K562 (cell line): ENCODE results near the gene ERVK3-1. TPM values are rescaled to one million over a fixed set of nuclear protein-coding genes. Genes with fewer than 3 reads are reported as not detected.

Source experiments
- ATF1 ChIP-seq, 2 experiments: fragments of 450-650 bp in 1 of 2; IDR thresholded peaks; 2 replicates each; pipeline ENCODE4 v1.6.1; 2016; ENCODE audit warnings: missing compliant biosample characterization in 1 of 2, missing genetic modification characterization in 1 of 2
- BCL6 ChIP-seq: fragments of 250-450 bp; sonication (Bioruptor Pico); IDR thresholded peaks from 2 replicates; pipeline ENCODE4 v1.4.0; 2020
- GATAD2A ChIP-seq: fragments of 450-650 bp; IDR thresholded peaks from 2 replicates; pipeline ENCODE4 v1.6.1; 2017
- HLTF ChIP-seq: fragments of 450-650 bp; IDR thresholded peaks from 2 replicates; pipeline ENCODE4 v1.6.1; 2016
- KLF1 ChIP-seq: fragments of 450-650 bp; IDR thresholded peaks from 2 replicates; pipeline ENCODE4 v1.6.1; 2016; ENCODE audit warnings: missing genetic modification characterization, missing compliant biosample characterization
- MAX ChIP-seq: sonication (generic); formaldehyde crosslinking; IDR thresholded peaks from 2 replicates; pipeline ENCODE4 v1.9.0; 2022; ENCODE audit warnings: mild to moderate bottlenecking, missing genetic modification reagents
- MEF2A ChIP-seq: IDR thresholded peaks from 2 replicates; pipeline ENCODE4 v1.6.1; 2011; ENCODE audit warnings: low read depth, mild to moderate bottlenecking, low read length, moderate library complexity; ENCODE audit not compliant: control insufficient read depth
- SFPQ ChIP-seq: fragments of 200-400 bp; formaldehyde crosslinking; IDR thresholded peaks from 2 replicates; pipeline ENCODE4 v1.6.1; 2017; ENCODE audit warnings: mild to moderate bottlenecking, low read depth, low read length, moderate library complexity
- SMAD4 ChIP-seq: fragments of 250-450 bp; sonication (Bioruptor Pico); conservative IDR thresholded peaks from 2 replicates; pipeline ENCODE4 v1.8.0; 2021; ENCODE audit warnings: inconsistent platforms, mild to moderate bottlenecking, moderate library complexity
- SRF ChIP-seq, 2 experiments: fragments of 250-450, 450-650 bp in 1 of 2; sonication (Bioruptor Pico) in 1 of 2; sonication (generic) in 1 of 2; formaldehyde crosslinking; IDR thresholded peaks; 2 replicates each; pipeline versions ENCODE4 v1.5.0 to v1.5.1; 2020 to 2022; ENCODE audit warnings: mild to moderate bottlenecking in 1 of 2, missing genetic modification reagents in 1 of 2
- ZMIZ1 ChIP-seq, 2 experiments: fragments of 150-350 bp in 1 of 2; IDR thresholded peaks; 2 replicates each; pipeline ENCODE4 v1.6.1; 2012 to 2016; ENCODE audit warnings: low read depth in 2 of 2, low read length in 2 of 2, mild to moderate bottlenecking in 1 of 2, moderate library complexity in 1 of 2
- ZNF282 ChIP-seq: sonication (generic); formaldehyde crosslinking; IDR thresholded peaks from 2 replicates; pipeline ENCODE4 v1.8.1; 2023; ENCODE audit warnings: missing genetic modification reagents
- polyA plus RNA-seq, 8 experiments: library from polyadenylated mRNA; depleted of rRNA in 4 of 8; stranded (reverse) in 5 of 8; unstranded in 3 of 8; fragments of >200 nt; fragmentation: Nextera tagmentation in 2 of 8; fragmentation: Illumina TruSeq in 1 of 8; extraction: Ambion mirVana in 2 of 8; extraction: Trizol in 1 of 8; gene quantifications; 2 replicates each; pipeline versions ENCODE4 v1.2.1 to v1.2.3, GENCODE V29; 2011 to 2014; ENCODE audit warnings: inconsistent platforms in 1 of 8, missing spikeins in 1 of 8
- total RNA-seq, 7 experiments: library from RNA; depleted of rRNA in 6 of 7; stranded (reverse); fragments of >200 nt in 6 of 7; fragmentation: Illumina TruSeq in 2 of 7; extraction: Trizol in 2 of 7; gene quantifications; 2 replicates each; pipeline versions ENCODE4 v1.2.1 to v1.2.3, GENCODE V29; 2011 to 2021; ENCODE audit warnings: low replicate concordance in 1 of 7
- TF ChIP-seq, protein P1 (sequence below): sonication (generic); formaldehyde crosslinking; IDR thresholded peaks from 2 replicates; pipeline ENCODE4 v1.4.0; 2020; ENCODE audit warnings: mild to moderate bottlenecking, missing genetic modification reagents
- TF ChIP-seq, protein P2 (sequence below): fragments of 450-650 bp; formaldehyde crosslinking; IDR thresholded peaks from 2 replicates; pipeline ENCODE4 v1.4.0; 2020; ENCODE audit warnings: mild to moderate bottlenecking, mixed read lengths
- TF ChIP-seq, protein P3 (sequence below): fragments of 250-450 bp; sonication (Bioruptor Pico); IDR thresholded peaks from 2 replicates; pipeline ENCODE4 v1.4.0; 2020

The ERVK3-1 gene
- total and polyA plus RNA-seq, 9 of the 15 experiments (the other 6 are each of a cell fraction or from before 2014, with no cell fraction given): 87.6 to 299 (median 119) TPM

DNA sequence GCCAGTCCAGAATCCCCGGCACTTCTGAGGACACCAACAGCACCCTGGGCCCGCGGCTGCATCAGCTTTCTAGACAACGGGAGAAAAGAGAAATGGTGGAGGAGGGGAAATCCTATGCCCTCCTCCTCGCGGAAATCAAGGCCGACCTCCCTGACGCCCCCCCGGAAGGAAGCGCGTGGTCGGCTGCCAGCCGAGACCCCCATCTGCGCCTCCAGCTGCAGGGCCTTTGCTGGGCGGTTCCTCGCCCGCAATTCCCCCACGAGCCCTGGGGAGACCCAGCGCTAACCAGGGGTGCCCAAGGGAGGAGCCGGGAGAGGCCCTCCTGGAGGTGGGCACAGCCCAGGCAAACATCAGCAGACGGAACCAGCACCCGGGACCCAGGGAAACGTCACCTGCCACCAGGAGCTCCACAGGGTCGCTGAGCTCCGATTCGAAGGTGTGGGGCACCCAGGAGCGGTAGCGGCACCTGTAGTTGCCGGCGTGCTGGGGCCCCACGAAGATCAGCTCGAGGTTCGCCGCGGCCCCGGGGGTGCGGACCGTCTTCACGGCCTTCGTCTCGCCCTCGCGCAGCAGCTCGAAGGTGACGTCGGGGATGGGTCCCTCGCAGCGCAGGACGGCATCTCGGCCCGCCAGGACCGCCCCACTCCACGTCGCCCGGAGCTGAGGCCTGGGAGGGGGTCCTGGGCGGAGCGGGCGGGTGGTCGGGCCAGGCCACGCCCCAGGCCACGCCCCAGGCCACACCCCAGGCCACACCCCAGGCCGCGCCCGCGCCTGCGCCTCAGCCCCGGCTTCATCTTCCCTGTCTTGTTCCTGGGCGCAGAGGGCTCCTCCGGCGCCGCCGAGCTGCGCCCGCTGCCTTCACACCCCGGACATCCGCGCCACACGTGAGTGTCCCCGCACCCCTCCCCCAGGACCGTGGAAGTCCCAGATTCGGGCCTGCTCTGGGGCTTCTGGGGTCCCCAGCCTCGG is 42.1 kb downstream of the ERVK3-1 start (continued):
- TF ChIP-seq, protein P1, sequence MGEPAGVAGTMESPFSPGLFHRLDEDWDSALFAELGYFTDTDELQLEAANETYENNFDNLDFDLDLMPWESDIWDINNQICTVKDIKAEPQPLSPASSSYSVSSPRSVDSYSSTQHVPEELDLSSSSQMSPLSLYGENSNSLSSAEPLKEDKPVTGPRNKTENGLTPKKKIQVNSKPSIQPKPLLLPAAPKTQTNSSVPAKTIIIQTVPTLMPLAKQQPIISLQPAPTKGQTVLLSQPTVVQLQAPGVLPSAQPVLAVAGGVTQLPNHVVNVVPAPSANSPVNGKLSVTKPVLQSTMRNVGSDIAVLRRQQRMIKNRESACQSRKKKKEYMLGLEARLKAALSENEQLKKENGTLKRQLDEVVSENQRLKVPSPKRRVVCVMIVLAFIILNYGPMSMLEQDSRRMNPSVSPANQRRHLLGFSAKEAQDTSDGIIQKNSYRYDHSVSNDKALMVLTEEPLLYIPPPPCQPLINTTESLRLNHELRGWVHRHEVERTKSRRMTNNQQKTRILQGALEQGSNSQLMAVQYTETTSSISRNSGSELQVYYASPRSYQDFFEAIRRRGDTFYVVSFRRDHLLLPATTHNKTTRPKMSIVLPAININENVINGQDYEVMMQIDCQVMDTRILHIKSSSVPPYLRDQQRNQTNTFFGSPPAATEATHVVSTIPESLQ (CRISPR knock-in tag): no peak; the same call in 1 of the 2 replicates
- TF ChIP-seq MEF2A: no peak
- peak; percentile 63; the same call in 1 of the 2 replicates for TF ChIP-seq KLF1 (tag)
- no peak for TF ChIP-seq HLTF
- 0 out of 2 replicates have a peak, but pooled peaks have one; percentile 17 for TF ChIP-seq ZNF282 (CRISPR knock-in tag)
- TF ChIP-seq ZMIZ1 (IDR thresholded peaks at IDR 0.05; ENCODE audit: low read depth in 2 of 2, low read length in 2 of 2): no peak
- 0 out of 4 replicates have a peak, but pooled peaks of 1 of the 2 experiments have one; percentile 30 for TF ChIP-seq SRF (CRISPR knock-in tag; IDR thresholded peaks at IDR 0.05)
- no peak for TF ChIP-seq SMAD4 (CRISPR knock-in tag)
- TF ChIP-seq GATAD2A: no peak
- TF ChIP-seq SFPQ: no peak
- TF ChIP-seq BCL6 (CRISPR knock-in tag): no peak
- no peak for TF ChIP-seq ATF1 (CRISPR knock-in tag; IDR thresholded peaks at IDR 0.05)
- TF ChIP-seq ATF1 (tag; IDR thresholded peaks at IDR 0.05): peak; percentile 74
- TF ChIP-seq, protein P2, sequence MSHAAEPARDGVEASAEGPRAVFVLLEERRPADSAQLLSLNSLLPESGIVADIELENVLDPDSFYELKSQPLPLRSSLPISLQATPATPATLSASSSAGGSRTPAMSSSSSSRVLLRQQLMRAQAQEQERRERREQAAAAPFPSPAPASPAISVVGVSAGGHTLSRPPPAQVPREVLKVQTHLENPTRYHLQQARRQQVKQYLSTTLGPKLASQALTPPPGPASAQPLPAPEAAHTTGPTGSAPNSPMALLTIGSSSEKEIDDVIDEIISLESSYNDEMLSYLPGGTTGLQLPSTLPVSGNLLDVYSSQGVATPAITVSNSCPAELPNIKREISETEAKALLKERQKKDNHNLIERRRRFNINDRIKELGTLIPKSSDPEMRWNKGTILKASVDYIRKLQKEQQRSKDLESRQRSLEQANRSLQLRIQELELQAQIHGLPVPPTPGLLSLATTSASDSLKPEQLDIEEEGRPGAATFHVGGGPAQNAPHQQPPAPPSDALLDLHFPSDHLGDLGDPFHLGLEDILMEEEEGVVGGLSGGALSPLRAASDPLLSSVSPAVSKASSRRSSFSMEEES: no peak
- TF ChIP-seq MAX (CRISPR knock-in tag): peak; percentile 56; the same call in 1 of the 2 replicates
- TF ChIP-seq, protein P3, sequence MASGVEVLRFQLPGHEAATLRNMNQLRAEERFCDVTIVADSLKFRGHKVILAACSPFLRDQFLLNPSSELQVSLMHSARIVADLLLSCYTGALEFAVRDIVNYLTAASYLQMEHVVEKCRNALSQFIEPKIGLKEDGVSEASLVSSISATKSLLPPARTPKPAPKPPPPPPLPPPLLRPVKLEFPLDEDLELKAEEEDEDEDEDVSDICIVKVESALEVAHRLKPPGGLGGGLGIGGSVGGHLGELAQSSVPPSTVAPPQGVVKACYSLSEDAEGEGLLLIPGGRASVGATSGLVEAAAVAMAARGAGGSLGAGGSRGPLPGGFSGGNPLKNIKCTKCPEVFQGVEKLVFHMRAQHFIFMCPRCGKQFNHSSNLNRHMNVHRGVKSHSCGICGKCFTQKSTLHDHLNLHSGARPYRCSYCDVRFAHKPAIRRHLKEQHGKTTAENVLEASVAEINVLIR (CRISPR knock-in tag): no peak
